NB4 (cell line): ENCODE results near the gene SAMD11.

Source experiments
- CTCF ChIP-seq: IDR thresholded peaks from one replicate; pipeline ENCODE4 v1.5.1; 2012; ENCODE audit warnings: low read depth, low read length
- MAX ChIP-seq: IDR thresholded peaks from 2 replicates; pipeline ENCODE4 v1.6.1; 2011; ENCODE audit warnings: low read depth, low read length
- POLR2A ChIP-seq: IDR thresholded peaks from 2 replicates; pipeline ENCODE4 v1.6.1; 2011; ENCODE audit warnings: mild to moderate bottlenecking; ENCODE audit not compliant: insufficient read length; ENCODE audit errors: extremely low read depth

DNA sequence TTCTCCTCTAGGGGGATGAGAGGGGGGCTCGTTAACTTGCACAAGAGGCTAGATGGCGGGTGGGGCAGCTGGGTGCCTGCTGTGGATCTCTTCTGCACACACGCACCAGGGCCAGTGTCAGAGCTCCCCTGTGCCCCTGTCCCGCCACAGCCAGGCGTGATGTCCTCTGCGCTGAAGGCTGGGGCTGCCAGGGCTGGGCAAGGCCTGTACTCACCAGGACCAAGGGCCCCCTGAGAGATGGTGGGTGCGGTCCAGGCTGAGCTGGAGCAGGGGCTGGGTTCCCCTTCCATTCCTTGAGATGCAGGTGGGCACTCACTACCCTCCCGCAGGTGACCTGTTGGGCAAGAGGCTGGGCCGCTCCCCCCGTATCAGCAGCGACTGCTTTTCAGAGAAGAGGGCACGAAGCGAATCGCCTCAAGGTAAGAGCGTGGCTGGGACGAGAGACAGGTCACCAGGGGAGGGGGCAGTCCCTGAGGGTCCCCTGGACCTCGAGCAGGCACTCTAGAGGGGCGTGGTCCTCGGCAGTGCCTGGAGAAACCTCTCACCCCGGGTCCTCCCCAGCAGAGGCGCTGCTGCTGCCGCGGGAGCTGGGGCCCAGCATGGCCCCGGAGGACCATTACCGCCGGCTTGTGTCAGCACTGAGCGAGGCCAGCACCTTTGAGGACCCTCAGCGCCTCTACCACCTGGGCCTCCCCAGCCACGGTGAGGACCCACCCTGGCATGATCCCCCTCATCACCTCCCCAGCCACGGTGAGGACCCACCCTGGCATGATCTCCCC, 15.2 kb downstream of the SAMD11 start:
- TF ChIP-seq POLR2A (no peak), CTCF (no peak), MAX (no peak)
